ENCODE measurements around the gene SRSF12.
"Not testable (repeated sequence)": the region's sequence is repeated elsewhere in the genome, so short reads cannot be mapped to it uniquely, and the experiment has no call there.

SRSF12 gene

GRCh38 chr6:89128256-89128671, 10.4 kb upstream of the SRSF12 start:
- not testable (repeated sequence) for DNase-seq

DNA sequence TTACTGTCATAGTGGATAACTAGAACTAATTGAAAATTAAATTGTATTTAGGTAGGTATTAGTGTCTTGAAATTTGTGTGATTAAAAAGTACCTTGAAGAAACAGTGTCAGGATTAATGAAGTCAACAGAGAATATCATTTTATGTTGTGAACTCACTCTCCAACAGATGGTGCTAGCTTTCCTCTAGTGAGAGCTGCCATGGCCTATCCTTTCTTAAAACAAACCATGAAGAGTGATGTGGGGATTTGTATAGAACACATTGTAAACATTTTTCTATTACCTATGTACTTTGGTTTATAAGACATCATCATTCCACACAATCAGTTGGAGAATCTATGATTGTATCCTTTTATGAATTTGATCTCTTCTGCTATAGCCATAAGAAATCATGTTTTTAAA, 4.8 kb upstream of the SRSF12 start:
- DNase-seq: no peak

- DNase-seq: no peak
Measured at GRCh38 chr6:89121934-89122333, 4.1 kb upstream of the SRSF12 start.

- no peak for DNase-seq
Measured at GRCh38 chr6:89120371-89120770, 2.5 kb upstream of the SRSF12 start.

DNA sequence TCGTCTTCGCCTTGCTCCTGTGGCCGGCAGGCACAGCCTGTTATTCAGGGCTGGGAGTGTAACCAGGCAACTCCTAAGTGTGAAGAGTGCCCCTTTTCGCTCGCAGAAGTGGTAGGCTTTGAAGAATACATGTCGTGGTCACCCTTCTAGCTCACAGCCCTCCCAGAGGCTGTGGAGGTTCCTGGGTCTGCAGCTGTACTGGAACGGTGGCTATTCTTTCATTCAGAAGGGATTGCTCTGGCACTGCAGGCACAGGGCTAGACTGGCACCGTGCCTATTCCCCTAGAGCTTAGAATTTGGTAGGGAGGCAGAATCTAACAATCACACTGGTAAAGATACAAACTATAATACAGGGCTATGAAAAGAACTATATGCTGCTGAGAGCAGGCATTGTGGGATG, 1.1 kb upstream of the SRSF12 start:
- DNase-seq: no peak

DNA sequence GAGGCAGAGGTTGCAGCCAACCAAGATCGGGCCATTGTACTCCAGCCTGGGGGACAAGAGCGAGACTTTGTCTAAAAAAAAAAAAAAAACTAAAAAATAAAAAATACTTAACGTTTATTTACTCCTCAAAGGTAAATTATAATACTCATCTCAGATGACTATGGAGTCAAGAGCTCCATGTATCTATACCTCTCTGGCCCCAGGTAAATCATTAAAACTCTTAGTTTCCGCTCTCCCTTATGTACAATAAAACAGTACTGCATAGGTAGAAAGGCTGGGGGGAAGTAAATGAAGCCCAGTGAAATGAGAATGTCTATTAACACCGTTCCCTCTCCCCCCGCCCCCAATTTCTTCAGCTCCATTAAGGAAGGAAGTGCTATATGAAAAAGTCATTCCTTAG, 1.2 kb downstream of the SRSF12 start:
- no peak for DNase-seq

GRCh38 chr6:89111933-89112332, 5.9 kb downstream of the SRSF12 start:
- no peak for DNase-seq

DNA sequence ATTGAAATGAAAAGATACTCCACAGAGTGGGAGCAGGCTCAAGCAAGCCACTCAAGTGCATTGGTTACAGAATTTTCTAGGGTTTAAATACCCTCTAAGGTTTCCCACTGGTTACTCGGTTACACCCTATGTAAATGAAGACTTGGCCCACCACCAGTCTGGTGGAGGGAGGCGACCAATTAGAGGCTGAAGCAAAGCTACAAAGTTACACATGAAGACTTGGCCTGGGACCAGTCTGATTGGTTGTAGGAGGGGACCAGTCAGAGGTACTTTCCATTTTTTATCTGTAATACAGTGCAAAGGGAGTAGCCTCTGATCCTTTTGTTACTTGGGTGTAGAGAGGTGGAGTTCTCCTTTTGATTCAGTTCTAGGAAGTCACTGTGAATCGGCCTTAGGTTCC, 7.6 kb downstream of the SRSF12 start:
- no peak for DNase-seq

DNA sequence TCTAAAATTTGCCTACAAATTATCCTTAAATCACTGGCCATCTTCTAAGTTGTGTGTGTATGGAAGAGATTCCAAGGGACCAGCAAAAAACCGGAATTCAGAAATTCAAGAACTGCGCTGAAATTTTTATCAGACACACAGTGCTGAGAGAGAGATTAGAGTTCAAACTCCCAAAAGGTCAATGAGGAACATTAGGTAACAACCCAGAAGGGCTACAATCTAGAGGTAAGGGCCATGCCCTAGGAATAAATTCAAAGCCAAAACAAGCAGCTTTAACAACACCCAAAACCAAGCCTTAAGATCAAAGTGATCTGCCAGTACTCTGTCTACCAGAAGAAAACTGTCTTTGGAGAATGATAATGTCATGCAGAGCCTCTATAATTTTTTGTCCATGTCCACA, 17.8 kb downstream of the SRSF12 start:
- no peak for DNase-seq

- no peak for DNase-seq
Measured at GRCh38 chr6:89098461-89098860, 19.4 kb downstream of the SRSF12 start.

DNA sequence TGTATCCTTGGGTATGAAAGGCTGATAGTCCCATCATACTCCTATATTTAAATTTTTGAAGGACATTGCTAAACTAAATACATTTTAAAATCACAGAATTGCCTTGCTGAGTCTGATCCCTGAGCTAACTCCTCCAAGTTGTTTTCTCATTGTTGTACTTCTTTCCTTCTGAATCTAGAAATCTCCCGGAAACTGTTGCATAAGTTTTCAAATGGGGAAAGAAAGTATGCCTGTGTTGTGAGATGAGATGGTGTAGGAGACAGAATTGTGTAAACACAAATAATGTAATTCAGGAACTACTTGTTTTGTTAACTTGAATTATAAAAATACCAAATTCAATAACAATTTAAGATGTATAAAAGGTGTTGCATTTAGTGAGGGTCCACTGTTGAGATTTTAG, 30.0 kb downstream of the SRSF12 start:
- no peak for DNase-seq

GRCh38 chr6:89085409-89086205, 32.3 kb downstream of the SRSF12 start:
- no peak for DNase-seq

- DNase-seq: no peak
Measured at GRCh38 chr6:89084954-89085353, 32.9 kb downstream of the SRSF12 start.

DNA sequence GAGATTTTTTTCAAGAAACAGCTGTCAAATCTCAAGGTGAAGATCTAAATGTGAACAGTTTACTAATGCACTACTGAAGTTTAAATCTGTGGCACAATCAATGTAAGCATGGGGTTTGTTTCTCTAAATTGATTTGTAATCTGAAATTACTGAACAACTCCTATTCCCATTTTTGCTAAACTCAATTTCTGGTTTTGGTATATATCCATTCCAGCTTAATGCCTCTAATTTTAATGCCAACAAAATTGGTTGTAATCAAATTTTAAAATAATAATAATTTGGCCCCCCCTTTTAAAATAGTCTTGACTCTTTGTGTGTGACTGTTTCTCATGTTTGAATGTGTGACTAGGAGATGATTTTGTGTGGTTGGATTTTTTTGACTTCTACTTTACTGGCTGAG, 33.3 kb downstream of the SRSF12 start:
- no peak for DNase-seq

- peak; percentile 0 for DNase-seq
Measured at GRCh38 chr6:89082486-89082891, 35.4 kb downstream of the SRSF12 start.

GRCh38 chr6:89081423-89082322, 36.2 kb downstream of the SRSF12 start:
- DNase-seq: peak; percentile 98

DNA sequence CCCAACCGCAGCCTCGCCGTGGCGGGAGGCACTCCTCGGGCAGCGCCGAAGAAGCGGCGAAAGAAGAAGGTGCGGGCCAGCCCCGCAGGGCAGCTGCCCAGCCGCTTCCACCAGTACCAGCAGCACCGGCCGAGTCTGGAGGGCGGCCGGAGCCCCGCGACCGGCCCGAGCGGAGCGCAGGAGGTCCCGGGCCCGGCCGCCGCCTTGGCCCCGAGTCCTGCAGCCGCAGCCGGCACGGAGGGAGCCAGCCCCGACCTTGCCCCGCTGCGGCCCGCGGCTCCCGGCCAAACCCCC, 36.8 kb downstream of the SRSF12 start:
- no peak for DNase-seq

- DNase-seq: peak; percentile 100
Measured at GRCh38 chr6:89080281-89081128, 37.4 kb downstream of the SRSF12 start, which contains the start of gene PNRC1. Gene PNRC1 (plus strand): TSS chr6:89080751. CDS start chr6:89080895, 144 bp downstream.

GRCh38 chr6:89079511-89080234, 38.2 kb downstream of the SRSF12 start:
- peak; percentile 24 for DNase-seq

DNA sequence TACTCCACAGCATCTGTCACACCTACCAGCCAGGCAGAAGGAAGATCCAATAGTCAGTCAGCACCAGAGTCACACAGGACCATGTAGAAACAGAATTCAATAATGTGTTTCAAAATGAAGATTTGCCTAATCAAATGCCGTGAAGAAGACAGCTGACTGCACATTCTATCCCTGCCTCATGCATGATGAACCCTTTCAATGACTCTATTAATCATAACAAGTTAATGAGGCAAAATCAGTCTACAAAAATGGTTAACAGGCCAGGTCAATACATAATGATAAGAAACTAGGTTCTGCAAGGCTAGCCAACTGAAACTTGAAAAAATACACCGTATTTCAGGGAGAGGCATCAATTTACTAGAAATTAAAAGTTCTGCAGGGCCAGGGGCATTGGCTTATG, 44.0 kb downstream of the SRSF12 start:
- DNase-seq: no peak

- DNase-seq: no peak
Measured at GRCh38 chr6:89073014-89073620, 44.8 kb downstream of the SRSF12 start.

- DNase-seq: no peak
Measured at GRCh38 chr6:89071036-89071435, 46.8 kb downstream of the SRSF12 start.

Measured in stimulated activated naive CD4-positive, alpha-beta T cell treated with Interleukin-2 at 50 U/mL for 16 hours (primary cell).